NCI-H2227 (cell line): Measurements from ENCODE around the gene STRBP.
"Not testable (repeated sequence)": the region's sequence is repeated elsewhere in the genome, so short reads cannot be mapped to it uniquely, and the experiment has no call there.

Experiments
- DNase-seq: peaks from one replicate; lab custom pipeline; 2025; ENCODE audit not compliant: unreplicated experiment; lab: John Stamatoyannopoulos, UW

STRBP gene

DNA sequence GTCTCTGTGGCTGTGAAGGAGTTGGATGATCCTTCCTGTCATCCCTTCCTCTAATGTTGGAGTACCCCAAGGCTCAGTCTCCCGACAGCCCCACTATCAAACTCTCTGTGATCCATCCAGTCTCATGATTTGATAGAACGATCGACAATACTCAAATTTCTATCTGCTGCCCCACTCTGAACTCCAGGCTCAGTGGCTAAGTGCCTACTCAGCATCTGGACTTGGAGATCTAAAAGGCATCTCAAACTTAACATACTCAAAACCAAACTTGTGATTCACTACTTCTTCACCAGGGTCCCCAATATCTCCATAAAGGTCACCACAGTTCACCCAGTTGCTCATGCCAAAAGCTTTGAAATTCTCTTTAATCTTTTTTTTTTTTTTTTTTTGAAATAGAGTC, 15.1 kb upstream of the STRBP start:
- no peak for DNase-seq

DNA sequence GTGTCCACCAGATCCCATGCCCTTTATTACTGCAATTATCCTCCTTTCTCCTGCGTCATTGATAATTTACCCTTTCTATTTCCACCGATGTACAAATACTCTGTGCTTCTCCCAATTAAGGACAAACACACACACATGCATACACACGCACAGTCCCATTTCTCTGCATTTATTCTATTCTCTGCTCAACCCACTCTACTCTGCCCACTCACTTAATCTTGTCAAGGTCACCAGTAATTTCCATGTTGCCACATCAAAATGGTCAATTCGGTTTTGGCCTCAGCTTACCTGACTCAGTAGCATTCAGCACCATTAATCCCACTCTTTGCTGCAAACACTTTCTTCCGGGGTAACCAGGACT, 14.6 kb upstream of the STRBP start:
- no peak for DNase-seq

DNA sequence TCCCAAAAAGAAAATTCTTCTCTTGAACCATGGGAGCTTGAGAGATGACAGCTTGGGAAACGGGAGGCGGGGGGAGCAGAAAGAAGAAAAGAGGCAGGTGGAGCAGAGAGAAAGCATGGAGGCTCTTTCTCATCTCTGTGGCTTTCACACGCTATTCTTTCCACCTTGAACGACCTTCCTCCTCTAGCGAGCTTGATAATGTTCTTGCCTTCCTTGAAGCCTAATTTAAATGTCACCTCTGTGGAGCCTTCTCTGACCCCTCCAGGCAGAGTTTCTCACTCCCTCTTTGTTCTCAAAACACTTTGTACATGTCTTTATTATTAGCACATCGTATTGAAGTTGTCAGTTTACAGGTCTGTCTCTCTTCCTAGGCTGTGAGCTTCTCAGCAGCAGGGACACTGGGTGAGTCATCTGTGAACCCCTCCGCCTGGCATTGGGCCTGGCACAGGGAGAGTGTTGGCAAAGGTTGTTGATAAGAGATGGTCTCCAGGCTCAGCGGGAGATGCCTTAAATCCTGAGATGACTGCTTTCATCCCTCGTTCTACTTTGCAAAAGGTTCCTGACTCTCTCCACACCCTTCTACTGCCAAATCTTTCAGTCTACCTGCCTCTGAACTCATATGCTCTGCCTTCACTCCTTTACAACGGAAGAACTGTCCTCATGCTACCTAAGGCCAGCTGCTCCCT, 14.1 kb upstream of the STRBP start:
- no peak for DNase-seq

DNA sequence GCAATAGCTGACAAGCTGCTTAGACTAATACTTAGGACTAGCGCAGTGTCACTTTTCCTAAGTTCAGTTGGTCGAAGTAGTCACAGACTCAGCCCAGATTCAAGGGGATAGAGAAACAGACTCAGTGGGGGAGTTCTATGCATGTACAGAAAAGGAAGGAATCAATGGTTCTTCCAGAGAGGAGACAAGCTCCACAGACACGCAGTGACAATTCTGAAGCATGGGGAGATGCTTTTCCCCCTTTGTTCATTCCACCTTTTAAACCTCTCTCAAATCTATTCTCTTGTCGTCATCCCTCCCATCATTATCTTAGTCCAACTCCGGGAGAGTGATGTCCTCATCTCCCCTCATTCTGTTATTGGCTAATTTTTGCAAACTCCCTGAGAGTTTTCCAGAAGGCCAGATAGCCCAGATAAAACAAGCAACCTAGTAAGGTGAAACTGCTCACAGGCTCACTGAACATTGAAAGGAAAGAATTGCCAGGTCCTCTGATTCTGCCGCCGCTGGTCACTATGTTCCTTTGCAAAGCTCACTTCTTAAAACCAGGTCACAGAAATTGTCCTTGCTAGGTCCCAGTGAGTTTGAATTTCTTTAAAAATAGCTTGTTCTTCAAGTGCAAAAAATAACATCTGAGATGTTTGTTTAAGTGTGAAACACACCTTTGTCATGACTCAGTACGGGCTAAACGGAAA, 13.4 kb upstream of the STRBP start:
- DNase-seq = no peak

DNA sequence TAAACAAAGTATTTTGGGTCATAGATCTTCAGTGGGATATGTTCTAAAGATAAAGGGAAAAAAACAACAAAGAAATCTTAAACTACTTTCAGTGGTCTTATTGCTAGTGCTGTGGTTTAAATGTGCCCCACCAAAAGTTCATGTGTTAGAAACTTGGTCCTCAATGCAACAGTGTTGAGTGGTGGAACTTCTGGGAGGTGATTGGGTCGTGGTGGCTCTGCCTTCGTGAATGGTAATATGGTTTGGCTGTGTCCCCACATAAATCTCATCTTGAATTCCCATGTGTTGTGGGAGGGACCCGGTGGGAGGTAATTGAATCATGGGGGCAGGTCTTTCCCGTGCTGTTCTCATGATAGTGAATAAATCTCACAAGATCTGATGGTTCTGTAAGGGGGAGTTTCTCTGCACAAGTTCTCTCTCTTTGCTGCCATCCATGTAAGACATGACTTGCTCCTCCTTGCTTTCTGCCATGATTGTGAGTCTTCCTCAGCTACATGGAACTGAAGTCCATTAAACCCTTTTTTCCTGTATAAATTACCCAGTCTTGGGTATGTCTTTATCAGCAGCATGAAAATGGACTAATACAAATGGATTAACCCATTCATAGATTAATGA, 10.6 kb upstream of the STRBP start:
- not testable (repeated sequence) for DNase-seq

DNA sequence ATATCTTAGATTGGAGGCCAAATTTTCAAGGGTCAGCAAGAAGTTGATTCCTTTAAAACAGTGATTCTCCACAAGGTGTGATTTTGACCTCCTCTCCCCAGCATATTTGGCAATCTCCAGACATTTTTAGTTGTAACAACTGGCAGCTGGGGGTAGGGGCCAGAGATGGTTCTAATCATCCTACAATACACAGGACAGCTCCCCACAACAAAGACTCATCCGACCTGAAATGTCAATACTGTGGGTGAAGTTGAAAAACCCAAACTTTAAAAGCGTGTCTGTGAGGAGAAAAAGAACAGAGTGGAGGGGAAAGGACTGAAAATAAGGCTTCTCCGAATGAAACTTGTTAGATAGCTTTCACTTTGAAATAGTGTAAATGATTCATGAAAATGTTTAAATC, 10.0 kb upstream of the STRBP start:
- no peak for DNase-seq

DNA sequence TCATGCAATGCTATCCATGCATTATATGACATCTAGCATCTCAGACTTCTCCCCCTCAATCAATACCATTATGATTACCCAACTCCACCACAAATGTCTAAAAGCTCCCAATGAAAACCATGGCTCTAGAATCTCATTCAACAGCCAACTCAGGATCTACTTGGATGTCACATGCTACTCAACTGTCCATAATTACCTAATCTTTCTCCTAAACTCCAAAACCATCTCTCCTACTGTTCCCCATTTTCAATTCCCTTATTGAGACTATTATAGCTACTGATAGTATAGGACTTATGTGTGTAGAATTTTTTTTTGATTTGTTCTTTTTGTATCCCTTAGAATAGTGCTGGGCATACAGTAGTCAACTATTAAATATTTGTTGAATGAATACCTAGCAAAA, 8.2 kb upstream of the STRBP start:
- DNase-seq = no peak

DNA sequence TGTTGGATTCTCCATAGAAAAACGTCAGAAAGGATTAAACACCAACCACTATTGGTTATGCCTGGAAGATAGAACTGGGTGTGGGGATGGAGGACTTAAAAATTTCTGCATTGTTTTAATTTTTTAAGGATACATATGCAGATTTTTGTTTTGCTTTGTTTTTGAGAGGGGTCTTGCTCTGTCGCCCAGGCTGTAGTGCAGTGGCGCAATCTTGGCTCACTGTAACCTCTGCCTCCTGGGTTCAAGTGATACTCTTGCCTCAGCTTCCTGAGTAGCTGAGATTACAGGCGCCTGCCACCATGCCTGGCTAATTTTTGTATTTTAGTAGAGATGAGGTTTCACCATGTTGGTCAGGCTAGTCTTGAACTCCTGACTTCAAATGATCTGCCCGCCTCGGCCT, 2.7 kb upstream of the STRBP start:
- not testable (repeated sequence) for DNase-seq

DNA sequence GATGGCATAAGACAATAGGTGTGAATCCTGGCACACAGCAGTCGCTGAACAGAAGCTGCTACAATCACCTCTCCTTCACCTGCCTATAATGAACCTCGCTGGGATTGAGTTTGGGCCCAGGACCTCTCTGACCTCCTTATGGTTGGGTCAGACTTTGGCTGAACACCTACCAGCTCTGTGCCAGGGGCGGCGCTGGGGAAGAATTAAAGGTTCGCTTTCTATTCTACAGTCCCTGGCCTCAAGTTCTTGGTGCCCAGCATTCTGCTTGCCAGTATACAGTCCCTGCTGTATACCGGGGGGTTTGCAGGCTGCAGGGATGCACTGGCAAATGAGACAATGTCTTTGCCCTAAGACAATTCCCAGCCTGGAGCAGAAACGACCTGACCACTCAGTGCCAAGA, 895 bp upstream of the STRBP start:
- no peak for DNase-seq

DNA sequence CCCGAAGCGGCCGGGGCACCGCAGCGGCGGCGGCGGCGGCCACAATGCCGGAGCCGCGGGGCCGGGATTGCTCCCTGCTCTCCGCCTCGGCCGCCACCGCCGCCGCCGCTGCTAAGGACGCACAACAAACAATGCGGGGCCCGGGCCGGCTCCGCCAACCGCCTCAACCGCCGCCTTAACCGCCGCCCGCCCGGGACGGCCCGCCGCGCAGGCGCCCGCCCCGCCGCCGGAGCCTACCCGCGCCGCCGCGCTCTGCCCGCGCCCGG, 254 bp downstream of the STRBP start:
- peak; percentile 69 for DNase-seq

DNA sequence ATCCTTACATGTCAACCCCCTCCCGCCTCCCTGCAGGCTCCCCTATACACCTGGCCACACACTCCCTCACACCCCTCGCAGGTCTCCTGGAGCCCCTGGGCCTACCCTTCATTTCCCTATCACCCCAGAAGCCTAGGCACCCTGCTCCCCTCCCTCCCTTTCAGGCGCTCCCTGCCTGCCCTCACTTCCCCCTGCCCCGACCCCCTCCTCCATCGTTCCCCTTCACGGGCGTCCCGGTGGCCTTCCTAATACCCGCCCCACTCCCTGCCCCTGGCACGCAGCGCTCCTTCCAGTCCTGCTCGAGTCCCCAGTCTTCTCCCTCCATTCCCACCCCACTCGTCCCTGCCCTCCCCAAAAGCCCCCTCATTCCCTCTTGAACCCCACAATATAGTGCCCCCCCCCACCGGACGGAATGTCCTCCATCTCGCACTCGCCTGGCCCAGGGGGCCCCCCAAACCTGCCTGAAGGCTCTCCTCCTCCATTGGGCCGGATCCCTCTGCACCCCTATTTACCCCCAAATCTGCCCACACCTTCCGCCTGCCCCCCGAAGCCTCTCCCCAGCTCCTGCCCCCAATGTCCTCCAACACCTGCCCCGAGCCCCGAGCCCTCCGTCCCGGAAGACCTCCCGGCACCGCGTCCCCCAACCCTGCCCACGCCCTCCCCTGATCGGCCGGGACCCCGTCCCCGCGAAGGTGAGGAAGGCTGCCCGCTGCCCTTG, 746 bp downstream of the STRBP start:
- DNase-seq = no peak

DNA sequence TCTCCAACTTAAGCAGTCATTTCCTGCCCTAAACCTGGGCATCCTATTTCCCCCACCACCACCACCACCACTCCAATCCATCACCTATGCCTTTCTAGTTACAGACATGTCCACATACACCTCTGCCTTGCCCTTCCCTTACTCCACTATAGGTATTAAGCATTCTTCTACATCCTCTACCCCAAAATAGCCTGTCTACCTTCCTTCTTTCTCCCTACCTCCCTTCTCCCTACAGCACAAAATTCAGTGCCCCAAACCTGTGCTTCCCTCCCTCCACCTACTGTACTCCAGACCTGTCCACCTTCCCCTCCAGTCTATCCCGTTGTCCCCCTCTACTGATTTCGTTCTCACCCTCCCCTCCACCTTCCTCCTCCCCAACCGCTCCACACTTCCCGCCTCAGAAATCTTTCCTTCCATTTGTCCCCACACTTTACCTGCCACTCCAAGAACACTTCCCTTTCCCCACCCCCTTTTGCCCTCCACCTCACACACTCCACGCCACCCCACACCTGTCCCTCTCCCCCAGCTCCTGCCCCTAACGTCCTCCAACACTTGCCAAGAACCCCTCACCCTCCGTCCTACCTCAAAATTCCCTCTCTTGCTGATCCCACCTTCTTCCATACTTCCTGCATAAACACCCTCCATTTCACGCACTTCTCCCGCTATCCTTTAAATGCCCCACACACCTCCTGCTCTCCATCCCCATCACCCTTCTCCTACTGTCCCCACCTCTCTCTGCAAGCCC, 1.6 kb downstream of the STRBP start:
- DNase-seq = no peak

DNA sequence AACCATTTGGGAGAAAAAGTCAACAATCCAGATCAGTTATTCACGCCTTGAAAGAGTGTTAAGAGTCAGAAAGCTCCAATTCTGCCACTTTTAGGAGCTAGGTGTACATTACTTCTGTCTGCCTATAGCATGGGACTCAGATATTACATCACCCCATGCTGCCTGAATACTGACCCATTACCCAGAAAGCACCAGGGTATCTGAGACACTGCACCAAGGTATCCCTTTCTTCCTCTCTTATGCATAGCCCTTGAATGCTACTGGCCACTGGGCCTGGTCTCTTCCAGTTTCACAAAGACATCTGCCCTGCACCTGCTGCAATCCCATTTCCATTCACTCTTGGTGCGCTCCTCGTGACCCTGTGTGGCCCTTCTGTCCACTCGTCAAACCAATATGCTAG, 2.6 kb downstream of the STRBP start:
- no peak for DNase-seq

DNA sequence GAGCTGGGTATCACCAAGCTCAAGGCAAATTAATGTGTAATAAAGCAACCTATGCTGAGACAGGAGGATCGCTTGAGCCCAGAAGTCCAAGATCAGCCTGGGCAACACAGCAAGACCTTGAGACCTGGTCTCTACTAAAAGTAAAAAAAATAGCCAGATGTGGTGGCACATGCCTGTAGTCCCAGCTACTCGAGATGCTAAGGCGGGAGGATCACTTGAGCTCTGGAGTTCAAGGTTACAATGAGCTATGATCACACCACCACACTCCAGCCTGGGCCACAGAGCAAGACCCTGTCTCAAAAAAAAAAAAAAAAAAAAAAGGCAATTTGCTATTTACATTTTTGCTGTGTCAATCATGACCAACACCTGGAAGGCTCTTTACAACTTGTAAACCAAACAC, 5.2 kb downstream of the STRBP start:
- no peak for DNase-seq

DNA sequence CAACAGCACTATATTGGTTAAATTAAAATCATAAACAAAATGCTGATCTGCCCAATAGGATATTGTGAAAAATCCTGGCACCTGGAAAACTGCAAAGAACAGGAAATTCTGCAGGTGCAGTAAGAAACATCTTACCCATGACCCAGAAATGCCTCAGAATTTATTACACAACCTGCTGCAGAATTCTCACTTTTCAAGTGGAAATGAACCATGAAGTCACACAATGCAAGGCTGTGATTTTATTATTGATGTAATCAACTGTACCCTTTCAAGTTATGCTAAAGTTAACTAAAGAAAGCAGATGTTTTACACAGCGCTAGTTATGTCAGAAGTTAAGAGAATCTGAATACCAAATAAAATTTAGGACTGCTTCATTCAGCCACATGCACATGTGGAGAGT, 6.0 kb downstream of the STRBP start:
- no peak for DNase-seq

DNA sequence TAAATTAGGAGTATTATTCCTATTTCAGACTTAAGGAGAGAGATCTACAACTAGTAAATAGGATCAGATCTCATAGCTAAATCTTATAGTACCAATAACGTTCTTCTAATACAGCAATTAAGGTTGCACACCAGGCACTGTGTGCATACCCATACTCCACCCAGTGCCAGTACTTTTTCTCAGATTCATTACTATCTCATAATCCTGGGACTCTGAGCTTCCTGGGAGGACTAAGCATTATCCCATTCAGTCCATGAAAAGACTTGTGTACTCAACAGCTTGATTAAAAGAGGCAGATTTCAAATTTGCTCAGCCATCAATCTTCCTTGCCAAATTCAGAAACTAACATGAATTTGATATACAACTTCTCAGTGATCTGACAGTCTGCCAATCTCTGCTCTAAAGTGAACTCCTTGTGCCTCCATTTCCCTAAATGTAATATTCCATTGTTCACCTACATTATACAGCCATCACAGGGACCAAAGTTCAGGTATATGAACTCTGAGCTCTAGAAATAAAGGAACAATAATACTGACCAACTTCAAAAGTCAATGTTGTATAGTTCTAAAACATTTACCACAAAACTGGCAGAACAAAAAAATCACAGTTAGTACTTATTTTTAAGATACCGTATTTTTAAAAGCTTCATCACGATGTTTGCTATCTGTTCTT, 7.2 kb downstream of the STRBP start:
- DNase-seq = no peak

DNA sequence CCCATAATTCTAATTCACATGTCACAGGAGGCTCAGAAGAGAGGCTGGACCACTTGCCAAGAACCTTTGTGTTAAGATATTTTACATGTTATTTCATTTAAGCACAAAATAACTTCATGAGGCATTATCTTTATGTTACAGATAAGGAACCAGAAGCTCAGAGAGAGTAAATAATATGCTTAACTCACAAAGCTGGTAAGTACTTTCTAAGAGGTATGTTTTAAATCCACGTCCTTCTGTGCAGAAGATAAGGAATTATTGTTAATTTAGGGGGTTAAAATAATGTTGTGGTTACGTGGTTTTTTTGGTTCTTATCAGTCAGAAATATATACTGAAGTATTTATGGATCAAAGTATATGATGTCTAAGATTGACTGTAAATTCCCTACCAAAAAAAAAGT, 8.0 kb downstream of the STRBP start:
- DNase-seq = no peak

DNA sequence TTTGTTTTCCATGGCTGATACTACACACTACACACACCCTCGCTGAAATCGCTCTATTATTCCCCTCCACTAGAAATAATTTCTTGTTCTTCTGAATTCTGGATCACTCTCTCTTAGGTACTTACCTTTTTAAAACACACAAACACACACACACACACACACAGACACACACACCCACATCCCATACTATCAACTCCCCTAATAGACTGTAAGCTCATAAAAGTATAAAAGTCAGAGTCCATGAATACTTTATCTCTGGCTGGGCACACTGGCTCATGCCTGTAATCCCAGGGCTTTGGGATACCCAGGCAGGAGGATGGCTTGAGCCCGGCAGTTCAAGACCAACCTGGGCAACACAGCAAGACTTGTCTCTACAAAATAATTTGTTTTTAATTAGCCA, 11.1 kb downstream of the STRBP start:
- no peak for DNase-seq

DNA sequence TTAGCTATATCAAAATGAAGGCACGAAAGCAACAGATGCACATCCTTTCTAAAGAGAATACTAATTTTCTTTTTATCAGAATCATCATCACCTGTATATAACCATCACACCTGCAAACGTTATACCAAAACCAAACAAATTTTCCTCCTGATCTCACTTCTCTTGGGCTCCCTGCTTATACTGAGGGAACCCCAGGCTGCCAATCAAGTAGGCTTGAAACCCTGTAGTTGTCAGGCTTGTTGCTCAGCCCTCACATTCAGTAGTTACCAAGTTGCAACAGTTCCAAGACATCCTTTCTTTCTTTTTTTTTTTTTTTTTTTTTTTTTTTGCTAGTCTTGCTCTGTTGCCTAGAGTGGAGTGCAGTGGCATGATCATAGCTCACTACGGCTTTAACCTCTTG, 12.7 kb downstream of the STRBP start:
- DNase-seq = no peak

DNA sequence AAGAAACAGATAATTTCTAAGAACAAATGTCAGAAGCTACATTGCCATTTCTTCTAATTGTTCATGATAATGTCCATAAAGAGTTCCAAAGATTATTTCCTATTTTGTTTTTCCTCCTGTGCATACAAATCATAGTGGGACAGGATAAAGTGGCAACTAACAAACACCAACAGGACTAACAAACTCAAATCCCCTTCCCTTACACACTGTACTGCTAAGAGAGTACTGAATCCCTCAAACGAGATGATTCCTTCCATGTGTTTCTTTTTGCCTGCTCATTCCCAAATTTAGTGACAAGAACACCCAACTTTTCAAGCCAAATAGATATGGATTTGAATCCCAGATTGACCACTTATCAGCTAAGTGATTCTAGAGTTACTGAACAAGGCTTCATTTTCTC, 15.2 kb downstream of the STRBP start:
- no peak for DNase-seq

DNA sequence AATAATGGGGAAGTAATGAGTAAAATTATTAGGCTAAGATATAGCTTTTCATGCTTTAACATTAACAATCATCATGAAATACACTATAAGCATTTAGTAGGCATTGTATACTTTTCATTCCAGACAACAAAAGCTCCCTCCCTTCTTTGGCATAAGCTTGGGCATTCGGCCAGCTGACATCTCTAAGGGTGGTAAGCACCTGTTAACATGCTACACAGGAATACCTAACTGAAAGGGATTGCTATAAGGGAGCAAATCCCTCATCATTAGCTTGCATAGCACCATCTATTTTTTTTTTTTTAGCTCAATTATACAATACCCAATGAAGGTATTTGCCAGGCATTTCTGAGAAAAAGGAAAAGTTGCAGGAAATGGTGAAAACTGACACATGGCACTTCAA, 16.6 kb downstream of the STRBP start:
- DNase-seq = no peak
